Astrocyte (in vitro differentiated cells and primary cell): Measurements from ENCODE around the gene ZFYVE21.

Source experiments
- CTCF ChIP-seq: IDR thresholded peaks from 2 replicates; pipeline ENCODE4 v1.5.1; 2011; ENCODE audit warnings: low read depth, mild to moderate bottlenecking, inconsistent platforms, low read length, moderate library complexity; ENCODE audit not compliant: insufficient read depth
- EZH2 ChIP-seq: IDR thresholded peaks from 2 replicates; pipeline ENCODE4 v1.6.1; 2012; ENCODE audit warnings: mild to moderate bottlenecking, low read length, inconsistent platforms; ENCODE audit not compliant: insufficient read depth

- TF ChIP-seq CTCF (no peak), EZH2 (no peak)
Measured at GRCh38 chr14:103726474-103726873, 10.9 kb downstream of the ZFYVE21 start.
